HepG2 (cell line): ENCODE measurements around the gene RPTOR. TPM values are rescaled to one million over a fixed set of nuclear protein-coding genes. Genes with fewer than 3 reads are reported as not detected.

Experiments
- ARHGAP35 ChIP-seq: sonication (generic); formaldehyde crosslinking; IDR thresholded peaks from 2 replicates; pipeline ENCODE4 v1.9.0; 2022; ENCODE audit warnings: mild to moderate bottlenecking, inconsistent platforms, moderate library complexity, missing genetic modification reagents, borderline replicate concordance
- FOSL2 ChIP-seq: sonication (generic); formaldehyde crosslinking; IDR thresholded peaks from 2 replicates; pipeline ENCODE4 v1.4.0; 2020; ENCODE audit warnings: missing genetic modification reagents
- GZF1 ChIP-seq: sonication (generic); formaldehyde crosslinking; IDR thresholded peaks from 2 replicates; pipeline ENCODE4 v1.5.1; 2020; ENCODE audit warnings: mild to moderate bottlenecking, missing genetic modification reagents
- KLF6 ChIP-seq: IDR thresholded peaks from 2 replicates; pipeline ENCODE4 v1.8.0; 2016; ENCODE audit warnings: missing biosample characterization, missing genetic modification reagents
- MED8 ChIP-seq: sonication (generic); formaldehyde crosslinking; IDR thresholded peaks from 2 replicates; pipeline ENCODE4 v1.8.1; 2023; ENCODE audit warnings: mild to moderate bottlenecking, missing genetic modification reagents; ENCODE audit not compliant: insufficient replicate concordance
- MLLT10 ChIP-seq: sonication (generic); formaldehyde crosslinking; IDR thresholded peaks from 2 replicates; pipeline ENCODE4 v1.4.0; 2020; ENCODE audit warnings: missing genetic modification reagents
- NFRKB ChIP-seq: fragments of 450-650 bp; IDR thresholded peaks from 2 replicates; pipeline ENCODE4 v1.6.1; 2017
- RBM22 ChIP-seq: fragments of 200-400 bp; formaldehyde crosslinking; optimal IDR thresholded peaks from 2 replicates; pipeline ENCODE3; 2017; ENCODE audit warnings: mild to moderate bottlenecking, low read length, moderate library complexity
- SAP130 ChIP-seq: IDR thresholded peaks from 2 replicates; pipeline ENCODE4 v1.6.1; 2016; ENCODE audit warnings: low read depth
- YY1 ChIP-seq: IDR thresholded peaks from 2 replicates; pipeline ENCODE4 v1.6.1; 2011; ENCODE audit warnings: low read length, low read depth, moderate library complexity, mild to moderate bottlenecking; ENCODE audit not compliant: insufficient read depth, insufficient replicate concordance
- ZBTB14 ChIP-seq: sonication (generic); formaldehyde crosslinking; IDR thresholded peaks from 2 replicates; pipeline ENCODE4 v1.4.0; 2020; ENCODE audit warnings: missing genetic modification reagents
- ZIK1 ChIP-seq: sonication (generic); formaldehyde crosslinking; IDR thresholded peaks from 2 replicates; pipeline ENCODE4 v1.5.0; 2020; ENCODE audit warnings: mild to moderate bottlenecking, low read depth, missing genetic modification reagents, borderline replicate concordance
- ZNF234 ChIP-seq: sonication (generic); formaldehyde crosslinking; conservative IDR thresholded peaks from 2 replicates; pipeline ENCODE4 v1.5.1; 2020; ENCODE audit warnings: mild to moderate bottlenecking, missing genetic modification reagents
- ZNF558 ChIP-seq: sonication (generic); formaldehyde crosslinking; IDR thresholded peaks from 2 replicates; pipeline ENCODE4 v1.9.0; 2022; ENCODE audit warnings: mild to moderate bottlenecking, missing genetic modification reagents, borderline replicate concordance
- ZSCAN25 ChIP-seq: sonication (generic); formaldehyde crosslinking; IDR thresholded peaks from 2 replicates; pipeline ENCODE4 v1.8.0; 2022; ENCODE audit warnings: mild to moderate bottlenecking, missing genetic modification reagents
- polyA plus RNA-seq, 8 experiments: library from polyadenylated mRNA; depleted of rRNA in 3 of 8; stranded (reverse) in 7 of 8; unstranded in 1 of 8; fragments of >200 nt; fragmentation: Illumina TruSeq in 4 of 8; extraction: Trizol in 4 of 8; gene quantifications; 2 replicates each; pipeline versions ENCODE4 v1.2.1 to v1.2.3, GENCODE V29; 2011 to 2016; ENCODE audit warnings: low read depth in 4 of 8, missing spikeins in 1 of 8, mixed read lengths in 1 of 8; ENCODE audit not compliant: insufficient read depth in 1 of 8
- total RNA-seq, 5 experiments: library from RNA; depleted of rRNA; stranded (reverse); fragments of >200 nt; fragmentation: Illumina TruSeq; extraction: Trizol; gene quantifications; 2 replicates each; pipeline ENCODE4 v1.2.3, GENCODE V29; 2016; ENCODE audit warnings: low read depth in 1 of 5
- TF ChIP-seq, protein P1 (sequence below): sonication (generic); formaldehyde crosslinking; IDR thresholded peaks from 2 replicates; pipeline ENCODE4 v1.5.0; 2020; ENCODE audit warnings: mild to moderate bottlenecking, missing genetic modification reagents, moderate library complexity
- TF ChIP-seq, protein P2 (sequence below): sonication (generic); formaldehyde crosslinking; IDR thresholded peaks from 2 replicates; pipeline ENCODE4 v1.5.1; 2020; ENCODE audit warnings: mild to moderate bottlenecking, missing genetic modification reagents, borderline replicate concordance
- TF ChIP-seq, protein P3 (sequence below): sonication (generic); formaldehyde crosslinking; IDR thresholded peaks from 2 replicates; pipeline ENCODE4 v1.4.0; 2020; ENCODE audit warnings: missing genetic modification reagents

RPTOR gene
- total and polyA plus RNA-seq, 2 of the 13 experiments (the other 11 are each of a cell fraction or from before 2014, with no cell fraction given), result 6.6 to 25.3 TPM

DNA sequence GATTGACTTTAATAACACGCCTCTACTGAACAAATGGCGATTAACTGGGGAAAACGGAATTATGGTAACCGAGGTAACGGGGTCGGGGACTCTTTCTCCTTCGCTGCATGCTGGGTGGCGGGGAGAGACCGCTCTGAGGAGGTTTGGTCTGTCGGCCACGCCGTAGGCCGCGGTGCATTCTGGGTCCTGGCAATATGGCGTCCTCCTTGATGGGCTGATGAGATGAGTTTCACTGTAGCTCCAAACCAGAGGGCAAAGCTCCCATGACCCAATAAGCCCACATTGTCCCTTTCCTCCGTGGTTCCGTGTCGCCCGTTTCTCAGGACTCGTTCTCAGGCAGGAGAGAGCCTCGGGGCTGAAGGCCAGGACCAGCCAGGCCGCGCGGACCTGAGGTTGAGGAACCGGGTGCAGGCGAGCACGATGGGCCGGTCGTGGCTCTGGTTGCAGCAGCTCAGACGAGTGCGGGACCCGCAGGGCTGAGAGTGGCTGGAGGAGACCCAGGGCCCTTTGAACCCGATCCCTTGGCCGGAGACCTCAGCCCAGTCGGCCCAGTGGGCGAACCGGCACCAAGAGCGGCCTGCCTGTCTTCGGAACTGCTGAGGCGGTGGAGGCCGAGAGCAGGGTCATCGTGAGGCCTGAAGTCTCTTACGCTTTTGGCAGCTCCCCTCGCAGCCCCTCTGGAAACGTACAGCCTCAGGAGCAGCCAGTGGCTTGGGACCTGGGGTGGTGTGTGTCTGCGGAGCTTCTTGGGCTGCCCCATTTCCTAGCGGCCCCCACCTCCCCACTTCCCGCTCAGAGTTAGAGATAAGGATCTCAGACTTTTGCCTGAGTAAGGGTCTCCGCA lies at the start of gene RPTOR (continued):
- TF ChIP-seq, protein P1, sequence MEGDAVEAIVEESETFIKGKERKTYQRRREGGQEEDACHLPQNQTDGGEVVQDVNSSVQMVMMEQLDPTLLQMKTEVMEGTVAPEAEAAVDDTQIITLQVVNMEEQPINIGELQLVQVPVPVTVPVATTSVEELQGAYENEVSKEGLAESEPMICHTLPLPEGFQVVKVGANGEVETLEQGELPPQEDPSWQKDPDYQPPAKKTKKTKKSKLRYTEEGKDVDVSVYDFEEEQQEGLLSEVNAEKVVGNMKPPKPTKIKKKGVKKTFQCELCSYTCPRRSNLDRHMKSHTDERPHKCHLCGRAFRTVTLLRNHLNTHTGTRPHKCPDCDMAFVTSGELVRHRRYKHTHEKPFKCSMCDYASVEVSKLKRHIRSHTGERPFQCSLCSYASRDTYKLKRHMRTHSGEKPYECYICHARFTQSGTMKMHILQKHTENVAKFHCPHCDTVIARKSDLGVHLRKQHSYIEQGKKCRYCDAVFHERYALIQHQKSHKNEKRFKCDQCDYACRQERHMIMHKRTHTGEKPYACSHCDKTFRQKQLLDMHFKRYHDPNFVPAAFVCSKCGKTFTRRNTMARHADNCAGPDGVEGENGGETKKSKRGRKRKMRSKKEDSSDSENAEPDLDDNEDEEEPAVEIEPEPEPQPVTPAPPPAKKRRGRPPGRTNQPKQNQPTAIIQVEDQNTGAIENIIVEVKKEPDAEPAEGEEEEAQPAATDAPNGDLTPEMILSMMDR, result peak; percentile 30
- TF ChIP-seq FOSL2 (CRISPR knock-in tag) (peak; percentile 64; the same call in 1 of the 2 replicates), KLF6 (CRISPR knock-in tag) (peak; percentile 92), ARHGAP35 (CRISPR knock-in tag) (peak; percentile 96), ZNF558 (peak; percentile 90; the same call in 1 of the 2 replicates), ZNF234 (0 out of 2 replicates have a peak, but pooled peaks have one; percentile 66), GZF1 (CRISPR knock-in tag) (peak; percentile 92; the same call in 1 of the 2 replicates), ZBTB14 (peak; percentile 46; the same call in 1 of the 2 replicates), NFRKB (peak; percentile 73; the same call in 1 of the 2 replicates), ZSCAN25 (CRISPR knock-in tag) (peak; percentile 80), YY1 (peak; percentile 99), SAP130 (CRISPR knock-in tag) (peak; percentile 96), RBM22 (no peak), ZIK1 (peak; percentile 78), MLLT10 (CRISPR knock-in tag) (no peak), MED8 (CRISPR knock-in tag) (peak; percentile 94)
- TF ChIP-seq, protein P2, sequence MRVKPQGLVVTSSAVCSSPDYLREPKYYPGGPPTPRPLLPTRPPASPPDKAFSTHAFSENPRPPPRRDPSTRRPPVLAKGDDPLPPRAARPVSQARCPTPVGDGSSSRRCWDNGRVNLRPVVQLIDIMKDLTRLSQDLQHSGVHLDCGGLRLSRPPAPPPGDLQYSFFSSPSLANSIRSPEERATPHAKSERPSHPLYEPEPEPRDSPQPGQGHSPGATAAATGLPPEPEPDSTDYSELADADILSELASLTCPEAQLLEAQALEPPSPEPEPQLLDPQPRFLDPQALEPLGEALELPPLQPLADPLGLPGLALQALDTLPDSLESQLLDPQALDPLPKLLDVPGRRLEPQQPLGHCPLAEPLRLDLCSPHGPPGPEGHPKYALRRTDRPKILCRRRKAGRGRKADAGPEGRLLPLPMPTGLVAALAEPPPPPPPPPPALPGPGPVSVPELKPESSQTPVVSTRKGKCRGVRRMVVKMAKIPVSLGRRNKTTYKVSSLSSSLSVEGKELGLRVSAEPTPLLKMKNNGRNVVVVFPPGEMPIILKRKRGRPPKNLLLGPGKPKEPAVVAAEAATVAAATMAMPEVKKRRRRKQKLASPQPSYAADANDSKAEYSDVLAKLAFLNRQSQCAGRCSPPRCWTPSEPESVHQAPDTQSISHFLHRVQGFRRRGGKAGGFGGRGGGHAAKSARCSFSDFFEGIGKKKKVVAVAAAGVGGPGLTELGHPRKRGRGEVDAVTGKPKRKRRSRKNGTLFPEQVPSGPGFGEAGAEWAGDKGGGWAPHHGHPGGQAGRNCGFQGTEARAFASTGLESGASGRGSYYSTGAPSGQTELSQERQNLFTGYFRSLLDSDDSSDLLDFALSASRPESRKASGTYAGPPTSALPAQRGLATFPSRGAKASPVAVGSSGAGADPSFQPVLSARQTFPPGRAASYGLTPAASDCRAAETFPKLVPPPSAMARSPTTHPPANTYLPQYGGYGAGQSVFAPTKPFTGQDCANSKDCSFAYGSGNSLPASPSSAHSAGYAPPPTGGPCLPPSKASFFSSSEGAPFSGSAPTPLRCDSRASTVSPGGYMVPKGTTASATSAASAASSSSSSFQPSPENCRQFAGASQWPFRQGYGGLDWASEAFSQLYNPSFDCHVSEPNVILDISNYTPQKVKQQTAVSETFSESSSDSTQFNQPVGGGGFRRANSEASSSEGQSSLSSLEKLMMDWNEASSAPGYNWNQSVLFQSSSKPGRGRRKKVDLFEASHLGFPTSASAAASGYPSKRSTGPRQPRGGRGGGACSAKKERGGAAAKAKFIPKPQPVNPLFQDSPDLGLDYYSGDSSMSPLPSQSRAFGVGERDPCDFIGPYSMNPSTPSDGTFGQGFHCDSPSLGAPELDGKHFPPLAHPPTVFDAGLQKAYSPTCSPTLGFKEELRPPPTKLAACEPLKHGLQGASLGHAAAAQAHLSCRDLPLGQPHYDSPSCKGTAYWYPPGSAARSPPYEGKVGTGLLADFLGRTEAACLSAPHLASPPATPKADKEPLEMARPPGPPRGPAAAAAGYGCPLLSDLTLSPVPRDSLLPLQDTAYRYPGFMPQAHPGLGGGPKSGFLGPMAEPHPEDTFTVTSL (CRISPR knock-in tag), result peak; percentile 54; the same call in 1 of the 2 replicates
- TF ChIP-seq, protein P3, sequence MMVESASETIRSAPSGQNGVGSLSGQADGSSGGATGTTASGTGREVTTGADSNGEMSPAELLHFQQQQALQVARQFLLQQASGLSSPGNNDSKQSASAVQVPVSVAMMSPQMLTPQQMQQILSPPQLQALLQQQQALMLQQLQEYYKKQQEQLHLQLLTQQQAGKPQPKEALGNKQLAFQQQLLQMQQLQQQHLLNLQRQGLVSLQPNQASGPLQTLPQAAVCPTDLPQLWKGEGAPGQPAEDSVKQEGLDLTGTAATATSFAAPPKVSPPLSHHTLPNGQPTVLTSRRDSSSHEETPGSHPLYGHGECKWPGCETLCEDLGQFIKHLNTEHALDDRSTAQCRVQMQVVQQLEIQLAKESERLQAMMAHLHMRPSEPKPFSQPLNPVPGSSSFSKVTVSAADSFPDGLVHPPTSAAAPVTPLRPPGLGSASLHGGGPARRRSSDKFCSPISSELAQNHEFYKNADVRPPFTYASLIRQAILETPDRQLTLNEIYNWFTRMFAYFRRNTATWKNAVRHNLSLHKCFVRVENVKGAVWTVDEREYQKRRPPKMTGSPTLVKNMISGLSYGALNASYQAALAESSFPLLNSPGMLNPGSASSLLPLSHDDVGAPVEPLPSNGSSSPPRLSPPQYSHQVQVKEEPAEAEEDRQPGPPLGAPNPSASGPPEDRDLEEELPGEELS, result peak; percentile 73; the same call in 1 of the 2 replicates
